Transverse colon (tissue), 4 donors: Measurements from ENCODE around the gene TNS1.

Experiments
- CTCF ChIP-seq, 5 experiments: fragments of 200-600 bp in 3 of 5; fragments of 450-650 bp in 2 of 5; sonication (generic) in 3 of 5; IDR thresholded peaks; 1 replicate in 2 of 5; 2 replicates in 3 of 5; pipeline ENCODE4 v1.5.1; 2016 to 2017; ENCODE audit warnings: antibody characterized with exemption in 5 of 5, inconsistent platforms in 3 of 5, mild to moderate bottlenecking in 2 of 5, moderate library complexity in 1 of 5
- POLR2A ChIP-seq: fragments of 450-650 bp; IDR thresholded peaks from one replicate; pipeline ENCODE4 v1.6.1; 2016; ENCODE audit warnings: antibody characterized with exemption, mild to moderate bottlenecking, moderate library complexity
- POLR2AphosphoS5 ChIP-seq, 3 donors: sonication (generic); formaldehyde crosslinking; IDR thresholded peaks; one replicate each; pipeline ENCODE4 v1.6.1; 2016; ENCODE audit warnings: antibody characterized with exemption in 3 of 3

GRCh38 chr2:217887841-217888701 is 114.7 kb downstream of the TNS1 start:
- TF ChIP-seq CTCF (IDR thresholded peaks at IDR 0.05) (no peak), POLR2A (no peak), POLR2AphosphoS5 (IDR thresholded peaks at IDR 0.05) (peak in 1 of 3 donors; percentile 4)
